Stimulated activated CD4-positive, alpha-beta T cell treated with anti-CD3 and anti-CD28 coated beads, TNF-alpha, amount 100 ng/mL, for 48 hours (primary cell): ENCODE data around the gene IKZF4.
"Not testable (repeated sequence)": the region's sequence is repeated elsewhere in the genome, so short reads cannot be mapped to it uniquely, and the experiment has no call there.

Experiments used
- DNase-seq, 3 donors: peaks; one replicate each; pipeline ENCODE4 v3.0.0-alpha.2; 2020; ENCODE audit warnings: low read depth in 3 of 3

IKZF4 gene

GRCh38 chr12:56040151-56040550, 19.3 kb downstream of the IKZF4 start:
- DNase-seq: no peak

DNA sequence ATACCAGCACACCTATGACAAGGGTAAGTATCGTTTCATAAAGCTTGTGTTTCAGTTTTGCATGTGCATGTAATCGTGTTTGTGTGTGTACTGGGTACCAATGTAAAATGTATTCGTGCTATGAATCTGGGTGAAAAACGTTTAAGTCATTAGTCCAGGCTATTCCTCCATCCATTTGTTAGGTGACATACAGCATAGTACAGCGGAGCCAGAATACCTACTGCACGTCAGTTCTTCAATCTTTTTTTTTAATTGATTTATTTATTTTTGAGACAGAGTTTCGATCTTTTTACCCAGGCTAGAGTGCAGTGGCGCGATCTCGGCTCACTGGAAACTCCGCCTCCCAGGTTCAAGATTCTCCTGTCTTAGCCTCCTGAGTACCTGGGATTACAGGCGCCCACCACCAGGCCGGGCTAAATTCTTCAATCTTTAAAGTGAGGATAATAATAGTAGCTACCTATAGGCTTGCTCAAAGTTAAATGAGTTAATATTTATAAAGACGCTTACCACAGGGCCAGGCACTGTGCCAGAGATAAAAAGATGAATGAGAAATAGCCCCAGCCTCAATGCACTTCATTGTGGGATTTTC, 20.2 kb downstream of the IKZF4 start:
- no peak for DNase-seq

DNA sequence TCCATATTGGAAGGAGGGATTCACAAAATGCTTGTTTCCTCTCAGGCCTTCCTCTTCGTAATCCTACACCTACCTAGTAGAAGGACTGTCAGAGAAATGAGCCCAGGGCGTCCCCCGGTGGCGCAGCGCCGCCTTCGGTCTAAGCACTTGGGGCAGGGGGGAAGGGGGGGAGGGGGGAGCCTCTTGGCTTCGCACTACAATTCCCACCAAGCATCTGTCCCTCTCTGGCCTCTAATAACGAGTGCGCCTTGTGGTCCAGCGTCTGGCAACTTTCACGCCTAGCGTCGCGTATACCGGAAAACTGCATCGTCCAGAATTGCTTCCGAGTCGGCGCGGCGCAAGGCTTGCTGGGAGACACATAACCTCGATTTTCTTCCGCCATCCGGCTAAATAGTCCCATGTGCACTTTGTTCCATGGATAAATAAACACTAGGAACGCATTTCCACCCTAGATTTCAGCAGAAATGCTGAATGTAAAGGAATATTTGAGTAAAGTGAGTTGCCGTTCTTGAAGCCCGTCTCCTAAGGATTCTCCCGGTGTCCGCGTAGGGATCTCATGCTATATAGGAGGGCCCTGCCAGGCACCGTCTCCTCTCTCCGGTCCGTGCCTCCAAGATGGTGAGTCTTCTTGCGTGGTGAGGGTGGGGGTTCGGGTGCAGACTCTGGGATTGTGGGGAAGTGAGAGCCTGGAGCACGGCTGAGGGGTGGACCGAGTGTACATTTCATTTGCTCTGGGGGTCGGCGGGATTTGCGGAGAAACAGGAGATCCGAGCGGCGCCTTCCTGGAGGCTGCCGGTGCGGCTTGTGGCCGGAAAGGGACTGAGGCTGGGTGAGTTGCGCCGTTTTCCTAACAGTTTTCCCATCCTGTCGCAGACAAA, 20.9 kb downstream of the IKZF4 start, which contains the start of gene RPS26:
RPS26 (plus strand) TSS at position 367 of the 878 bp plus-strand sequence; CDS start at position 616, 249 bp downstream.
- peak; percentile 77 to 94 (median 82) for DNase-seq

GRCh38 chr12:56042430-56042813, 21.6 kb downstream of the IKZF4 start:
- not testable (repeated sequence) for DNase-seq

- no peak for DNase-seq
Measured at GRCh38 chr12:56042843-56043242, 22.0 kb downstream of the IKZF4 start.

DNA sequence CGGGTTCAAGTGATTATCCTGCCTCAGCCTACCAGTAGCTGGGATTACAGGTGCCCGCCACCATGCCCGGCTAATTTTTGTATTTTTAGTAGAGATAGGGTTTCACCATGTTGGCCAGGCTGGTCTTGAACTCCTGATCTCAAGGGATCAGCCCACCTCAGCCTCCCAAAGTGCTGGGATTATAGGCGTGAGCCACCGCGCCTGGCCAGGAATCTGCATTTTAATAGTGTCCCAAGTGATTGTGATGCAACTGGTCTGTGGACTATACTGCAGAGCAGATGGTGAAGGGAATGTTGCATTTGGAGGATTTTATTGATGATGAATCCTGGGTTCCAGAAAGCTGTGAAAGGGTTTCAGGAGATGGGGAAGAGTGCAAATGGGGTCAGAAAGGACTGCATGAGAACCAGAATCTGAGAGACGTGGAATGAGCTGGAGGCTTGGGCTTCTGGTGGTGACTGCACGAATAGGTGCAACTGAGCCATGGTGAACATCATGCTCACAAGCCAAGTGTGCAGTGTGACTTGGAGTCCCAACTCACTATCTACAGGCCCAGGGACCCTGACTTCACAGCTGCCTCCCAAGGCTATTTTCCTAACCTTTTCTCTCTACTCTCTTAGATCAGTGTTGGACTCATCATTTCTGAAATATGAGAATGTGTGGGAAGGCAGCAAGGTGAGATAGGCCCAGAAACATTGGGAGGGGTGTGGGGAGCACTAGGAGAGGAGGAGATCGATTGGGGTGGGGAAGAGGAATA, 25.4 kb downstream of the IKZF4 start:
- DNase-seq: no peak

DNA sequence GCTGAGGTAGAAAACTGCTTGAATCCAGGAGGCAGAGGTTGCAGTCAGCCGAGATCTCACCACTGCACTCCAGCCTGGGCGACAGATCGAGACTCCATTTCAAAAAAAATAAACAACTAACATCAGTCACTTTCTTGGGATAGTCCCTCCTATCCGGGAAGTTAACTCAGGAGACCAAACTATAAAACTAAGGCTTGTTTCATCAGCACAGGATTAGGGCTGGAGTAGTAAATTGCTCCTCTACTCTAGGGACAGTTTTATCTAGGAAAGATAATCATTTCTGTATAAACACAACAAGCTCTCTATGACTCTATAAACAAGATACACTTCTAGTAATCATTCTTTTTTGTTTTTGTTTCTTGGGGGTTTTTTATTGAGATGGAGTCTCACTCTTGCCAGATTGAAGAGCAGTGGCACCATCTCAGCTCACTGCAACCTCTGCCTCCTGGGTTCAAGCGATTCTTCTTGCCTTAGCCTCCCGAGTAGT, 32.6 kb downstream of the IKZF4 start:
- DNase-seq: no peak

DNA sequence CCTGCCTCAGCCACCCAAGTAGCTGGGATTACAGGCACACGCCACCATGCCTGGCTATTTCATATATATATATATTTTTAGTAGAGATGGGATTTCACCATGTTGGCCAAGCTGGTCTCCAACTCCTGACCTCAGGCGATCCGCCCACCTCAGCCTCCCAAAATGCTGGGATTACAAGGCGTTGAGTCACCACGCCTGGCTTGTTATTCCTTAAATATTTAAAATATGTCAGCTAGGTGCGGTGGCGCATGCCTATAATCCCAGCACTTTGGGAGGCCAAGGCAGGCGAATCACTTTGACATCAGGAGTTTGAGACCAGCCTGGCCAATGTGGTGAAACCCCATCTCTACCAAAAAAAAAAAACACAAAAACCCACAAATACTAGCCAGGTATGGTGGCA, 39.1 kb downstream of the IKZF4 start:
- DNase-seq: not testable (repeated sequence)

DNA sequence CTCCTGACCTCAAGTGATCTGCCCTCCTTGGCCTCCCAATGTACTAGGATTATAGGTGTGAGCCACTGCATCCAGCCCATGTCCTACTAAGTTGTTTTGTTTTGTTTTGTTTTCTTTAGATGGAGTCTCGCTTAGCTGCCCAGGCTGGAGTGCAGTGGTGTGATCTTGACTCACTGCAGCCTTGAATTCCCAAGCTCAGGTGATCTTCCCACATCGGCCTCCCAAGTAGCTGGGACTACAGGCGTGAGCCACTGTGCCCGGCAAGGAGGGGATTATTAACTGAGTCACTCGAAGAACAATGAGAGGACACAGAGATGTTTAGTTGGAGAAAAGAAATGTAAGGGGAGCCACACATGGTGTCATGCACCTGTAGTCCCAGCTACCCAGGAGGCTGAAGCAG, 41.1 kb downstream of the IKZF4 start:
- DNase-seq: no peak

DNA sequence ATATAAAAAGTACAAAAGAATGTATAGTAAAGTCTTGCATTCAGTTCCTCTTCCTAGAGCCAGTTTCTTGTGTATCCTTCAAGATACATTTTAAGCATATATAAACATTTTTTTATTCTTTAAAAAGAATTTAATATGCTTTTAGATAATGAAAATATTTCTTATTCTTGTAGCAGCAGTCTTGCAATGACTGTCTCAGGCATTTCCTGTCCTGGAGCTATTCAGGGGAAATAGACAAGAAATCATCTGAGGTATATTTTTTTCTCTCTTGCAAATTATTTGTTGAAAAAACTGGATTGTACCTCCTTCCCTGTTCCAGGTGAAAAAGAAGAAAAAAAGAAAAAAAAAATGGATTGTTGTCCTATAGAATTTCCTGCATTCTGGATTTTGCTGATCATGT, 42.2 kb downstream of the IKZF4 start:
- no peak for DNase-seq

DNA sequence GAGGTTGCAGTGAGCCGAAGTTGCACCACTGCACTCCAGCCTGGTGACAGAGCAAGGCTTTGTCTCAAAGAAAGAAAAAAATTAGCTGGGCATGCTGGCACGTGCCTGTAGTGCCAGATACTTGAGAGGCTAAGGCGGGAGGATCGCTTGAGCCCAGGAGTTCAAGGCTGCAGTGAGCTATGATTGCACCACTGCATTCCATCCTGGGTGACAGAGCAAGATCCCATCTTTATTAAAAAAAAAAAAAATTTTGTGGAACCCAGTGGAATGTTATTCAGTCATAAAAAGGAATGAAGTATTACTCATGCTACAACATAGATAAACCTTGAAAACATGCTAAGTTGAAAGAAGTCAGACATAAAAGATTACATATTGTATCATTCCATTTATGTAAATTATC, 50.8 kb downstream of the IKZF4 start:
- no peak for DNase-seq

- no peak for DNase-seq
Measured at GRCh38 chr12:56074396-56074795, 53.6 kb downstream of the IKZF4 start.

- DNase-seq: not testable (repeated sequence)
Measured at GRCh38 chr12:56077966-56078365, 57.1 kb downstream of the IKZF4 start.

- no peak for DNase-seq
Measured at GRCh38 chr12:56078427-56078826, 57.6 kb downstream of the IKZF4 start.

GRCh38 chr12:56078931-56079722, 58.3 kb downstream of the IKZF4 start:
- DNase-seq: peak; percentile 16 to 38 (median 16)

DNA sequence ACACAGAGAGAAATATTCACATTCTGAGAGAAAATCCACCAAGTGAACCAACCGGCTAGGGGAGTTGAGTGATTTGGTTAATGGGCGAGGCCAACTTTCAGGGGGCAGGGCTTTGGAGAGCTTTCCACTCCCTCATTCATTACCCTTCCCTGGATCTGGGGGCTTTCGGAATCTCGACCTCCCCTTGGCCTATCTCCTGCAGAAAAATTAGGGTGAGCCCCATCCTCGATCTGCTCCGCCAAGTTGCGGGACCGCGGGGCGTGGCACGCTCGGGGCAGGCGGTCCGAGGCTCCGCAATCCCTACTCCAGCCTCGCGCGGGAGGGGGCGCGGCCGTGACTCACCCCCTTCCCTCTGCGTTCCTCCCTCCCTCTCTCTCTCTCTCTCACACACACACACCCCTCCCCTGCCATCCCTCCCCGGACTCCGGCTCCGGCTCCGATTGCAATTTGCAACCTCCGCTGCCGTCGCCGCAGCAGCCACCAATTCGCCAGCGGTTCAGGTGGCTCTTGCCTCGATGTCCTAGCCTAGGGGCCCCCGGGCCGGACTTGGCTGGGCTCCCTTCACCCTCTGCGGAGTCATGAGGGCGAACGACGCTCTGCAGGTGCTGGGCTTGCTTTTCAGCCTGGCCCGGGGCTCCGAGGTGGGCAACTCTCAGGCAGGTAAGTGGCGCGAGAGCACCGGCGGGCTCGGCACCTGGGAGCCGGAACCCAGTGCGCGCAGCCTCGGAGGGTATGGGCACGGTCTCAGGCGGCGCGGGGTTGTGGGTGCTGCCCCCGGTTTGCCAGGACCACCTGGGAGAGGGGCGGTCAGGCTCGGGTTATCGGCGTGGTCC, 59.1 kb downstream of the IKZF4 start, which contains the start of gene ERBB3:
ERBB3 (plus strand) TSS at position 443 of the 833 bp plus-strand sequence; CDS start at position 579, 136 bp downstream.
- DNase-seq: peak; percentile 37 to 57 (median 45)

- DNase-seq: no peak
Measured at GRCh38 chr12:56080556-56081138, 59.8 kb downstream of the IKZF4 start.

- no peak for DNase-seq
Measured at GRCh38 chr12:56081393-56082347, 60.8 kb downstream of the IKZF4 start.

DNA sequence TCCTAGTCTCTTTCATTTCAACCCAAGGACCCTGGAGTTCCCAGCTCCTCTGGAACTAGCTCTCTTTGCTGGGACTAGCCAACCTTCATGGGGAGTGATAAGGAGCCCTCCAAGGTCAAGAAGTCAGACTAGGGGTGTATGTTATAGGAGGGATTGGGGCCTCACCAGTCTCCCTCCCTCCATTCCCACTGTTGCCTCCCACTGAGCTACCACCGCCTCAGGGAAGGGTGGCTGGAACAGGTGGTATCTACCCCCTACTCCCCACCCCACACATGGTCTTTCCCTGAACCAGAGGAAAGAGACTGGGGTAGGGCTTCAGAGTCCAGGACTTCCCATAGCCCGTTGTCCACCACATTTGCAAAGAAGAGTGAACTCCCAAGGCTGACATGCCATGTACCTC, 61.5 kb downstream of the IKZF4 start:
- no peak for DNase-seq
